Activated CD4-positive, alpha-beta memory T cell treated with anti-CD3 and anti-CD28 coated beads, Interleukin-2, amount 10 ng/mL, durations not matched to agents 7 days and 5 days (primary cell): Measurements from ENCODE around the gene SQOR. TPM values are rescaled to one million over a fixed set of nuclear protein-coding genes. Genes with fewer than 3 reads are reported as not detected.

ENCODE experiments used
- CTCF ChIA-PET: fragments of 350-600 bp; sonication (Branson Sonifier 250); formaldehyde crosslinking; loops from one replicate; lab custom pipeline; 2021; ENCODE audit warnings: antibody characterized with exemption, inconsistent platforms; lab: Charles Lee
- POLR2A ChIA-PET: fragments of 350-600 bp; sonication (Branson Sonifier 250); formaldehyde crosslinking; loops from one replicate; lab custom pipeline; 2021; ENCODE audit warnings: antibody characterized with exemption; lab: Charles Lee
- DNase-seq: peaks from one replicate; pipeline ENCODE4 v3.0.0-alpha.2; 2020
- H3K27ac Mint-ChIP-seq: one replicate; pipeline ENCODE4 v1.8.0; 2021; ENCODE audit warnings: mild to moderate bottlenecking, mixed read lengths
- H3K27me3 Mint-ChIP-seq: one replicate; pipeline ENCODE4 v1.8.0; 2021; ENCODE audit warnings: mixed read lengths
- H3K36me3 Mint-ChIP-seq: one replicate; pipeline ENCODE4 v1.8.0; 2021; ENCODE audit warnings: low read depth, mixed read lengths
- H3K4me1 Mint-ChIP-seq: one replicate; pipeline ENCODE4 v1.8.0; 2021; ENCODE audit warnings: mixed read lengths
- H3K4me3 Mint-ChIP-seq: one replicate; pipeline ENCODE4 v1.8.0; 2021; ENCODE audit warnings: mild to moderate bottlenecking, mixed read lengths
- H3K9me3 Mint-ChIP-seq: one replicate; pipeline ENCODE4 v1.8.0; 2021; ENCODE audit warnings: mixed read lengths
- total RNA-seq, 2 experiments: library from RNA; stranded (reverse); gene quantifications; one replicate each; pipeline ENCODE4 v1.2.3, GENCODE V29; 2021

SQOR gene
- total RNA-seq, 2 experiments from 2014 or later, result 139 to 142 TPM

DNA sequence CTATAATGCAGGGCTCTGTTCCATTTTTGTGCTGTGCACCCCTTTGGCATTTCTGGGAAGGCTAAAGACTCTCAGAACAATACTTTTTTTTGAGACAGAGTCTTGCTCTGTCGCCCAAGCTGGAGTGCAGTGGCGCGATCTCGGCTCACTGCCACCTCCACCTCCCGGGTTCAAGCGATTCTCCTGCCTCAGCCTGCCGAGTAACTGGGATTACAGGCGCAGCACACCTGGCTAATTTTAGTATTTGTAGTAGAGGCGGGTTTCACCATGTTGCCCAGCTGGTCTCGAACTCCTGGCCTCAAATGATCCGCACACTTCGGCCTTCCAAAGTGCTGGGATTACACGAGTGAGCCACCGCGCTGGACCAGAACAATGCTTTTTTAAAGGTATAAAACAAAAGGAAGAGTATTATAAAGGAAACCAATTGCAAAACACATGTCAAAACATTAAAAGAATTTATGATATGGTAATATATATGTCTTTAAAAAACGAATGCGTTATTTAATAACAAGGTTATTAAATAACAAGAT lies 999 bp downstream of the SQOR start:
- Mint-ChIP-seq H3K27me3 (no peaks in the 10 kb centered on the region), H3K4me3 (peak overlapping the region; percentile 99), H3K27ac (peak overlapping the region; percentile 92), H3K36me3 (peaks cover 46% of the 10 kb centered on the region), H3K9me3 (no peaks in the 10 kb centered on the region), H3K4me1 (peaks cover 63% of the 10 kb centered on the region)
- POLR2A ChIA-PET, result interaction anchor here (0.8 to 4.1 kb wide), 12 partner anchors 9 to 234 kb away, joined by 3 to 48 read pairs (median 6); partner anchors contain the start of gene BLOC1S6
- DNase-seq, result no peak
- CTCF ChIA-PET, result interaction anchor here (1.1 to 1.3 kb wide), 3 partner anchors 22 to 48 kb away, joined by 3 to 6 read pairs (median 5); no protein-coding TSS in a partner anchor

DNA sequence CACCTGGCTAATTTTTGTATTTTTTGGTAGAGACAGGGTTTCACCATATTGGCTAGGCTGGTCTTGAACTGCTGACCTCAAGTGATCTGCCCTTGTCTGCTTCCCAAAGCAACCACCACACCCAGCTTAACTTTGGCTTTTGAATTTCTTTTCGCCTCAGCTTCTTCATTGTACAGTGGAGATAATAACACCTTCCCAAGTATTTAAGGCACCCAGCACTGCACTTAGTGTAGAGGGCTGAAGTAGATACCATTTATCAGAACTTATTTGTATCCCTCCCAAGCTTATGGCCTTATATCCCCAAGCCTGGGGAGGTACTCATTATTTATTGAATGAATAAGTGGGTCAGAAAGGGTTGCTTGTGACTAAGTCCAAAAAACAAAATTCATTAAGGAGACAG lies 2.3 kb downstream of the SQOR start:
- CTCF ChIA-PET, result interaction anchor here (1.3 kb wide), 6 partner anchors 9 to 181 kb away, joined by 3 to 8 read pairs (median 5); no protein-coding TSS in a partner anchor
- H3K9me3 Mint-ChIP-seq, result no peaks in the 10 kb centered on the region
- POLR2A ChIA-PET, result interaction anchor here (1.1 to 4.4 kb wide), 8 partner anchors 9 to 235 kb away, joined by 3 to 38 read pairs (median 8); partner anchors contain the start of gene BLOC1S6
- peak overlapping the region; percentile 96 for H3K27ac Mint-ChIP-seq
- no peaks in the 10 kb centered on the region for H3K27me3 Mint-ChIP-seq
- H3K4me3 Mint-ChIP-seq, result peak overlapping the region; percentile 99
- peaks cover 56% of the 10 kb centered on the region for H3K36me3 Mint-ChIP-seq
- H3K4me1 Mint-ChIP-seq, result peaks cover 65% of the 10 kb centered on the region
- DNase-seq, result no peak

DNA sequence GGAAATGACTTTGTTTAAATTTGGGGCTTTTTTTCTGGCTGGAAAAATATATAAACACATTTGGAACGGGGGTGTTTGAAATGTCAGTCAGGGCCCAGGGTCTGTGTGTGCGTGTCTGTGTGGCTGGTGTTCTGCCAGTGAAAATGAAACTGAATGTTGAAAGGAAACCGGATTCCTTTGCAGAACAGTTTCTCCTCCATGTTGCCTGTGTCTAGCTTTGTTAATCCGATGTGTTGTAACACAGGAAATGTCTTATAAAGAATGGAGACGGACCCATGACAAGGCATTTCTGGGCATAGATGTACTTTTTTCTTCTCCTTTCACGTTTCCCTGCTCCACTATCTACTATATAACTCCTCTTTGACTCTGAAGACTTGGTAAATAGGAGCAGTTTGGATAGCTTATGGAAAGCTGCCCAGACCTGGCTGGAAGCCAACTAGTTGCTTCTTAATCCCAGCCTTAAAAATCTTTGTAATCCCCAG lies 2.8 kb downstream of the SQOR start:
- Mint-ChIP-seq H3K27me3 (no peaks in the 10 kb centered on the region), H3K4me1 (peaks cover 64% of the 10 kb centered on the region), H3K36me3 (peaks cover 59% of the 10 kb centered on the region), H3K9me3 (no peaks in the 10 kb centered on the region), H3K4me3 (peak overlapping the region; percentile 99), H3K27ac (peak overlapping the region; percentile 96)
- DNase-seq, result peak; percentile 66
- ChIA-PET CTCF (interaction anchor here (1.3 kb wide), 5 partner anchors 8 to 181 kb away, joined by 4 to 8 read pairs (median 5); no protein-coding TSS in a partner anchor), POLR2A (interaction anchor here (1.1 to 4.4 kb wide), 8 partner anchors 9 to 235 kb away, joined by 3 to 38 read pairs (median 8); partner anchors contain the start of gene BLOC1S6)

DNA sequence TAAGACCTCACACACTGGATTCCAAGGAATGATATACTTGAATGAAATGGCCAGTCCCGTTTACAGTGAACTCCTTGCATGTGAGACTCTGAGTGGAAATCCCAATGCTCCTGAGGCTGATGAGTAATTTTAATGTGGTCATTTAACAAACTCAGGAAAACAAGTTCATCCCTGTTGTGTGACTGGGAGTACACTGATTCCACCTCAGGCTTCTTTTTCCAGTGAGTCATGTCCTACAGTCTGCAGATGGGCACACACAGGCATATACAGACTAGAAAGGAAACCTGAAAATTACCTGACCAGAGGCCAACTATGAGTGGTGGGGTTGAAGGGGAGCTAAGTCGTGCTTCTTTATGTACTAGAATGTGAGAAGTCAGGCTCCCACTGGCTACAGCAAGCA lies 5.8 kb downstream of the SQOR start:
- Mint-ChIP-seq H3K4me3 (no peak overlapping the region), H3K9me3 (no peaks in the 10 kb centered on the region), H3K36me3 (peaks cover 74% of the 10 kb centered on the region), H3K27ac (no peak overlapping the region), H3K27me3 (no peaks in the 10 kb centered on the region), H3K4me1 (peaks cover 84% of the 10 kb centered on the region)
- ChIA-PET CTCF (no interaction called here), POLR2A (interaction anchor here (4.4 kb wide), 1 partner anchor 53 kb away, joined by 38 read pairs; the partner anchor contains the start of gene BLOC1S6)
- DNase-seq, result no peak

DNA sequence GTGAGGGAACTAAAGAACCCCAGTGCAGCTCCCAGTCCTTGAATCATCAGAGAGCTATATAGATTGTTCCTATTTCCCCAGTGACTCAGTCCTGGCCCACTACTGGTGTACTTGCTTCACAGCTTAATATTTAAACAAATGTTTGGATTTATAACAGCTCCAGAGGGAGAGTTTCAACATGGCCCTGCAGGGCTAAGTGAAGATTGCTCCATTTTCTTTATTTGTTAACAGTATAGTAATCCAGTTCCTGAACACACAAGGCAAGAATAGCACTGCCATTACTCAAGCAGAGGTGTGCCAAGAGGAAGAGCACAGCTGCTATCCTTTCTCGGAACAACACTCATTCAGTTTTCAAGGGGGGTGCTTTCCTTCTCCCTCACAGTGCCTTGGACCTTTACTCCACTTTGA lies 6.5 kb downstream of the SQOR start:
- H3K9me3 Mint-ChIP-seq, result no peaks in the 10 kb centered on the region
- POLR2A ChIA-PET, result no interaction called here
- H3K36me3 Mint-ChIP-seq, result peaks cover 75% of the 10 kb centered on the region
- H3K4me3 Mint-ChIP-seq, result no peak overlapping the region
- no peak for DNase-seq
- H3K27me3 Mint-ChIP-seq, result no peaks in the 10 kb centered on the region
- CTCF ChIA-PET, result no interaction called here
- peaks cover 89% of the 10 kb centered on the region for H3K4me1 Mint-ChIP-seq
- peak overlapping the region; percentile 18 for H3K27ac Mint-ChIP-seq

DNA sequence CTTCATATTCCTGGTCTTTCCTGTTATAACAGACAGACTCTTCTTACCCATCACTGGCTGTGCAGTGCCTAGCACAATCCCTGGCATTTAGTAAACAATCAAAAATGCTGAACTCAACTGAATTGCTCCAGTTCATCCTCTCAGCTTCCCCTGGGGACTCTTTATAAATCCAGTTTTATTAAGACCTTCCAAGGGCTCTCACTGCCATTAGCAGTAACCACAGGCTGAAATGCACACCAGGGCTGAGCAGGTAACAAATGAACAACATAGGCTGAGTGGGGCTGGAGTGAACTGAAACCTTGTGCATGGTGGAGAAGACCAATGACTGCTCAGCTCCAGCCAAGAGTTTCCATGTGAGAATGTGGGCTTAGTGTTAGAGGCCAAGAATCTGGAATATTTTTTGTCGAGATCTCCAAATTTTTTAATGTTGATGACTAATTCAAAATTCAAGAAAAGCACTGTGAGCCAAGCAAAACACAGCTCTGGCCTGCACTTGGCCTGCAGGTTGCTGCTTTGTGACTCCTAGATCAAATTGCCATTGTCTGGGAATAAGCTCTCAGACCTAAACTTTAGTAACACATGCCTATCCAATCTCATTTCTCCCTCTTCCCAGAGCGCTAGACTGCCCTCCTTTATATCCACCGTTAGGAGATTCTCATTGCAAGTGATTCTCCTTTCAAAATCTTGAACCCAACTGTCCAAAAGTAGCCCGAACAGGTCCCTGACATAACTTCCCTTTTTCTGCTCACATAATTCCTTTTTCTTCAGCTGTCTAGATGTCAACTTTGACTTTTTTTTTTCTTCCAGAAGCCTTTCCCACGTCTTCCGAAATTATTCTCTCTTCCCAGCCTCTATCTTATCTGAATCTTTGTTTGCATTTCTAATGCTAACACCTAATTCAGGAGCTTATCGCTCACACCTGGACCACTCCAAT lies 7.4 kb downstream of the SQOR start:
- Mint-ChIP-seq H3K27ac (peak overlapping the region; percentile 19), H3K4me3 (no peak overlapping the region), H3K4me1 (peaks cover 89% of the 10 kb centered on the region), H3K27me3 (no peaks in the 10 kb centered on the region), H3K9me3 (no peaks in the 10 kb centered on the region), H3K36me3 (peaks cover 75% of the 10 kb centered on the region)
- no peak for DNase-seq
- POLR2A ChIA-PET, result interaction anchor here (1.0 kb wide), 2 partner anchors 54 to 56 kb away, joined by 3 read pairs; no protein-coding TSS in a partner anchor
- CTCF ChIA-PET, result interaction anchor here (1.3 kb wide), 1 partner anchor 63 kb away, joined by 3 read pairs; no protein-coding TSS in a partner anchor

DNA sequence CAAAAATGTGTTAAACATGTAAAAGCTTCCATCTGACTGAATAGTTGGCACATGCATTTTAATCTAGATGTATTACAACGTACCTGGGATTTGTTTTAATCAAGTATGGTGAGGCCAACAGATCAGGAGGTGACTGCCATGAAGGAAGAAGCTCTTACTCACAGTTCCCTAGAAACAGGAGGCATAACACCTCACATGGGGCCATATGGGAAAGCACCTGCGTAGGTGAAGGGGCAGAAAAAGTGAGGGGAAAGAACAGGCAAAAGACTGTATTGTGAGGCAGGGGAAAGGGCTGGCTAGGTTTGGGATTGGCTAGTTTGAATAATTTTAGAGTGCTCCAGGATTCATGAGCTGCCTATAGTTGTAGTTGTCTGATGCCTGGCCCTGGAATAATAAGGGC lies 9.6 kb downstream of the SQOR start:
- Mint-ChIP-seq H3K4me1 (peaks cover 78% of the 10 kb centered on the region), H3K4me3 (no peak overlapping the region), H3K9me3 (no peaks in the 10 kb centered on the region), H3K27me3 (no peaks in the 10 kb centered on the region), H3K27ac (peak overlapping the region; percentile 62), H3K36me3 (peaks cover 61% of the 10 kb centered on the region)
- no peak for DNase-seq
- POLR2A ChIA-PET, result interaction anchor here (1.1 kb wide), 1 partner anchor 57 kb away, joined by 4 read pairs; the partner anchor contains the start of gene BLOC1S6
- CTCF ChIA-PET, result interaction anchor here (0.5 to 1.5 kb wide), 3 partner anchors 48 to 61 kb away, joined by 3 to 4 read pairs (median 3); no protein-coding TSS in a partner anchor

DNA sequence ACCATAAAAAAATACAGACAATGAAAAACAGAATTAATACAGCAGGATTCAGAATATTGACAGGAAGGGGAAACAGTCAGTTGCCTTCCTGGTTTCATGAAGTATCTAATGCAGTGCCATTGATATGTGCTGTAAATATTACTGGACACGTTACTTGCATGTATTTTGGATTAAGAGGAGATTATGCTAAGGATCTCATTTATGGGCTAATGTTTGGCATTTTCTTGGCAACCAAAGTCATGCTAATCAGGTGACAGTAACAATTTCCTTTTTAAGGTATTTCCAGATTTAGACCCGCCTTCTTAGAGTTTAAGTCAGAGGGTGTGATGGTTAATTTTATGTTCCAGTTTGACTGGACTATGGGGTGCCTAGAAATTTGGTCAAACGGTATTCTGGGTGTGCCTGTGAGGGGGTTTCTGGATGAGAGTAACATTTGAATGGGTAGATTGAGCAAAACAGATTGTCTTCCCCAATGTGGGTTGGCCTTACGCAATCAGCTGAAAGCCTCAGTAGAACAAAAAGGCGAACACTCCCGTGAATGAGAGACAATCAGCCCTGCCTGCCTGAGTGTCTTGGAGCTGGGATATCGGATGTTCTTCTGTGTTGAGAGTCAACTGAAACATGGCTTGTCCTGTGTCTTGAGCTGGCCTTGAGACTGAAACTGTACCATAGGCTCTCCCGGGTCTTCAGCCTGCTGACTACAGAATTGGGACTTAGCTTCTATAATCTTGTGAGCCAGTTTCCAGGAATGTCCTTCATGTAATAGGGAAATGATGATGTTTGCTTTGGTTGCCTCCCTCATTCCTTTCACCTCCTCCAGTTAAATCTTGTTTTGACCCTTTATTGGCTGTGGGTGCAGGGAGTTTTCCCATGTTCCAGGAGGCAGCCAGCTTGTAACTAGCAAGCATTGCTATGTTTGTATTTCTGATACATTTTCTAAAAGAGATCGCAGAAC lies 10.5 kb downstream of the SQOR start:
- Mint-ChIP-seq H3K4me3 (peak overlapping the region; percentile 30), H3K36me3 (peaks cover 59% of the 10 kb centered on the region), H3K27ac (peak overlapping the region; percentile 62), H3K27me3 (no peaks in the 10 kb centered on the region), H3K4me1 (peaks cover 78% of the 10 kb centered on the region), H3K9me3 (peaks cover 3% of the 10 kb centered on the region)
- ChIA-PET POLR2A (interaction anchor here (0.8 to 3.0 kb wide), 5 partner anchors 9 to 242 kb away, joined by 3 to 27 read pairs (median 4); partner anchors contain the start of genes BLOC1S6 and SQOR), CTCF (interaction anchor here (1.1 to 1.4 kb wide), 2 partner anchors 8 to 60 kb away, joined by 3 to 5 read pairs; no protein-coding TSS in a partner anchor)
- peak; percentile 36 for DNase-seq

DNA sequence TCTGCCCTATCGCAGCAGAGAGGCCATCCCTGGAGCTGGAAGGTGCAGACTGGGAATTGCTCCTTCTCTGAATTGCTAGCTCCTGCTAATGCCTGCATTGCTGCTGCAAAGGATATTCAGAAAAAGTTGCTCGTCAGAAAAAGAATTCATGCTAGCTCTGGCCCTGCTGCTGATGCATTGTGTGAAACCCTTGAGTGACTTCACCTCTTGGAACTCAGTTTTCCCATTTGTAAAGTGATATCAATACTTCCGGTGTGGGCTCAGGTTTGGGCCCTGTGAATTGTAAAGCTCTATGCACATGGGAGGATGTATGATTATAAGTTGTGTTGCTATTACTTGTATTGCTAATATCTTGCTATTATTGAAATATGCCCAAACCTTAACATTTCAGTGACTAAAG lies 11.4 kb downstream of the SQOR start:
- peaks cover 58% of the 10 kb centered on the region for H3K36me3 Mint-ChIP-seq
- peak overlapping the region; percentile 16 for H3K4me3 Mint-ChIP-seq
- no peak for DNase-seq
- H3K27ac Mint-ChIP-seq, result peak overlapping the region; percentile 62
- H3K4me1 Mint-ChIP-seq, result peaks cover 71% of the 10 kb centered on the region
- ChIA-PET POLR2A (interaction anchor here (0.6 to 3.0 kb wide), 6 partner anchors 10 to 243 kb away, joined by 3 to 27 read pairs (median 3); partner anchors contain the start of genes BLOC1S6 and SQOR), CTCF (interaction anchor here (1.4 kb wide), 1 partner anchor 9 kb away, joined by 5 read pairs; no protein-coding TSS in a partner anchor)
- no peaks in the 10 kb centered on the region for H3K27me3 Mint-ChIP-seq
- peaks cover 3% of the 10 kb centered on the region for H3K9me3 Mint-ChIP-seq

DNA sequence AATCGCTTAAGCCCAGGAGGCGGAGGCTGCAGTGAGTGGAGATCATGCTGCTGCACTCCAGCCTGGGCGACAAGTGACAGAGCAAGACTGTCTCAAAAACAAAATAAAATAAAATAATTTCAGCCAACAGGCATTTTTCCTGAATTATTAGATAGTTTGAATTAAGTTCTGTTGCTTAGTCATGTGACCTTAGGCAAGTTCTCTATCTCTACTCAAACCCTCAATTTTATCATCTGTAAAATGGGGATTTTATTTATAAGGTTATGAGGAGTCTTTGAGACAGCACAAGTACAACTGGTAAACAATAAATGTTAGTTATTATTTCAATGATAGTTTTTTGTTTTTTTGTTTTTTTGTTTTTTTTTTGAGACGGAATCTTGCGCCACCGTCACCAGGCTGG lies 13.0 kb downstream of the SQOR start:
- ChIA-PET POLR2A (interaction anchor here (1.5 to 3.0 kb wide), 2 partner anchors 11 to 31 kb away, joined by 3 to 27 read pairs; partner anchors contain the start of gene SQOR), CTCF (interaction anchor here (0.7 kb wide), 1 partner anchor 58 kb away, joined by 3 read pairs; no protein-coding TSS in a partner anchor)
- no peak for DNase-seq
- H3K27ac Mint-ChIP-seq, result no peak overlapping the region
- H3K36me3 Mint-ChIP-seq, result peaks cover 54% of the 10 kb centered on the region
- H3K4me1 Mint-ChIP-seq, result peaks cover 62% of the 10 kb centered on the region
- no peak overlapping the region for H3K4me3 Mint-ChIP-seq
- no peaks in the 10 kb centered on the region for H3K27me3 Mint-ChIP-seq
- peaks cover 3% of the 10 kb centered on the region for H3K9me3 Mint-ChIP-seq

DNA sequence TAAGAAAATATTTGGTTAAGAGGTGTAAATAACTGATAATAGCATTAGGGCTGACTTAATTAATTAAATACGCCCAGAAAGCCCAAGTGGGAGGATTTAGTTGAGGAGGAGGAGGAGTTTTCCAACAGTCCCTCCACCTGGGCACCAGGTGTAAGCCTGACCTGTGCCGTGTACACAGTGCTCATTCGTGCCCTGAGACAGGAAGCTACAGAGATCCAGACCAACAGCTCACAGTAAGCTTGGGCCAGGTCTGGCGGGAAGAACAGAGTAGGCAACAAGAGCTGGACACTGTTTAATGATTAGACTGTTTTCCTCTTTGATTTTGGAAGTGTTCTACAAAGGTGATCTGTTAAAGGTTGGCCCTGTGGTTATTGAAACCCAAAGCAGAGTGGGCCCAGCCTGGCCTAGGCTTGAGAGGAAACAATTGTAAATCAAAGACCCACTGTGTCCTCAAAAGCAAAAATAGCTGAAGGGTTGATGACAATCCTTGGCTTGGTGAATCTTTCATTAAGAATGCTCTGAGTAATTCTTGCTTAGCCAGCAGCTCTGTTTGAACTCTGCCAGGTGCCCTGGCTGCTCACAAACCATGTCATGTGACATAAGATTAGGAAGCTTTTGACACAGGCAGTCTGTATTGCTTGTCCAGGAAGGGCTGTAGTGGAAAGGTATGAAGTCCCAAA lies 13.8 kb downstream of the SQOR start:
- Mint-ChIP-seq H3K27me3 (no peaks in the 10 kb centered on the region), H3K36me3 (peaks cover 53% of the 10 kb centered on the region), H3K9me3 (peaks cover 3% of the 10 kb centered on the region), H3K27ac (peak overlapping the region; percentile 53), H3K4me1 (peaks cover 61% of the 10 kb centered on the region), H3K4me3 (no peak overlapping the region)
- ChIA-PET CTCF (interaction anchor here (0.9 to 1.1 kb wide), 3 partner anchors 11 to 57 kb away, joined by 3 to 5 read pairs (median 3); no protein-coding TSS in a partner anchor), POLR2A (interaction anchor here (1.3 to 1.4 kb wide), 2 partner anchors 11 to 13 kb away, joined by 8 read pairs; partner anchors contain the start of gene SQOR)
- DNase-seq, result no peak
